GM21526 (cell line): Measurements from ENCODE around the gene BRMS1L.
"Not testable (repeated sequence)": the region's sequence is repeated elsewhere in the genome, so short reads cannot be mapped to it uniquely, and the experiment has no call there.

Source experiments
- ATAC-seq: cut with Tn5 transposase; IDR thresholded peaks from one replicate; pipeline ENCODE4 v1.9.1; 2021; ENCODE audit warnings: moderate library complexity; ENCODE audit not compliant: unreplicated experiment, low FRiP score

BRMS1L gene

GRCh38 chr14:35819591-35820540 is 6.3 kb upstream of the BRMS1L start:
- ATAC-seq: no peak

DNA sequence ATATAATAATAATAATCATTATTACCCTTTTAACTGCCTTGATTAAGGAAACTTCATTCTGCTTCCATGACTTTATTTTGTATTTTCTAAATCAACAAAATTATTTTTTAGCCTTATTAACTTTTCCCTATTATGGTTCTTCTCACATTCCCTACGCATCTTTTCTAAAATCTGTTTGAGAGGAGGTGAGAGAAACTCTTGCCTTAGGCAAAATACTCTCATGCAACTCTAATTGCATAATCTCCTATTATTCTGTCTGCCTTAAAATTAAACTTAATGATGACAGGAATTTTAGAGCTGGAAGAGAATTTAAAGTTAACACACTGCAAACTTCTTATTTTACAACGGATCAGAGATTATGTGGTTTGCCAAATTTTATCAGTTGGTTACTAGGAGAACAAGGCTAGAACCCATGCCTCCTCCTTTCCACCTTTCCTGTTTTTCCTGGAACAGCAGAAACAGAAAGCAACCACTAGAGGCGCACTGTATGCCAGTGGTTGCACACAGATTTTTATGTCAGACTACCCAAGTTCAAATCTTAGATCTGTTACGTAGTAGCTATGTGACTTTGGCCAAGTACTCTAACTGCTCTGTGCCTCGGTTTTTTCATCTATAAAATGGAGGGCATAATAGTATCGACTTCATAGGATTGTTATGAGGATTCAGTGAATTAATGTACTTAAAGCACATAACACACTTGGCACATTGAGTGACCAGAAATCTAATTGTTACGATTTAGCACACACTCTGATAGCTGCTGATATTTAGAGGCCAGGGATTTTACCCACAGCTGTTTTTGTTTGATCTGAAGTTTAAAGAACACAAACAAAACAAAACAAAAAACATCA is 4.3 kb upstream of the BRMS1L start:
- ATAC-seq: no peak

- ATAC-seq: no peak
These were observed 3.6 kb upstream of the BRMS1L start for GRCh38 chr14:35822501-35822900.

DNA sequence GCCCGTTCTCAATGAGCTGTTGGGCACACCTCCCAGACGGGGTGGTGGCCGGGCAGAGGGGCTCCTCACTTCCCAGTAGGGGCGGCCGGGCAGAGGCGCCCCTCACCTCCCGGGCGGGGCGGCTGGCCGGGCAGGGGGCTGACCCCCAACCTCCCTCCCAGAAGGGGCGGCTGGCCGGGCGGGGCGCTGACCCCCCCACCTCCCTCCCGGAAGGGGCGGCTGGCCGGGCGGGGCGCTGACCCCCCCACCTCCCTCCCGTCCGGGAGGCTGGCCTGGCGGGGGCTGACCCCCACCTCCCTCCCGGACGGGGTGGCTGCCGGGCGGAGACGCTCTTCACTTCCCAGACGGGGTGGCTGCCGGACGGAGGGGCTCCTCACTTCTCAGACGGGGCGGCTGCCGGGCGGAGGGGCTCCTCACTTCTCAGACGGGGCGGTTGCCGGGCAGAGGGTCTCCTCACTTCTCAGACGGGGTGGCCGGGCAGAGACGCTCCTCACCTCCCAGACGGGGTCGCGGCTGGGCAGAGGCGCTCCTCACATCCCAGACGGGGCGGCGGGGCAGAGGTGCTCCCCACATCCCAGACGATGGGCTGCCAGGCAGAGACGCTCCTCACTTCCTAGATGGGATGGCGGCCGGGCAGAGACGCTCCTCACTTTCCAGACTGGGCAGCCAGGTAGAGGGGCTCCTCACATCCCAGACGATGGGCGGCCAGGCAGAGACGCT is 1.5 kb upstream of the BRMS1L start:
- not testable (repeated sequence) for ATAC-seq

DNA sequence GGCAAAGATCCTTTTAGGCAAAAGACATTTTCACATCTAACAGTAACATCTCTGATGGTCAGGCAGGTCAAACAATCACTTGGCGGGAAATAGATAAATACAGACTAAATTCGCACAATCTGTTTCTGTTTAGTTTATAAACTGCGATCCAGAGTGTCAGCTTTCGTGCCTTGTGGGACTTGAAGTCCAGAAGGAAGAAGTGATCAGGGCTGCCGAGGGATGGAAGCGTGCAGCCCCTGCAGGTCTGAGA is 245 bp upstream of the BRMS1L start:
- ATAC-seq: no peak

DNA sequence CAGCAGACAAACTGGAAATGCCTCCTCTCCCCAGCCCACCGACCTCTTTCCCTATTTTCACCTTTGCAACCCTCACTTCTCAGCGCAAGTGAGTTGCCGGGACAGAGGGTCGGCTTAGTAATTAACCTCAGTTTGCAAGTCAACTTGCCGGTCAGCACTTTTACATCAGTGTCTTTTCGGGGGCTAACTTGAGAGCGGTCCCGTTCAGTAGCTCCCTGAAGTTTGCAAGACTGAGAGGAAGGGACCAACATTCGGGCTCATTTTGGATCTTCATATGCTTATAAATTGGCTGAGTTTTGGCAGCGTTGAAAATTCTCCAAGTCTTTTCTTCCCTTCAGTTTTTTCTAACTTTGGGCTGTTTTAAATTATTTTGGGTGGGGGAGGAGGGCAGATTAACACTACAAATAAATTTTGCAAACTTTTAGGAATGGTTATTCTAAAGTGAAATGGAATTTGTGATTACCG is 846 bp downstream of the BRMS1L start:
- ATAC-seq: no peak

DNA sequence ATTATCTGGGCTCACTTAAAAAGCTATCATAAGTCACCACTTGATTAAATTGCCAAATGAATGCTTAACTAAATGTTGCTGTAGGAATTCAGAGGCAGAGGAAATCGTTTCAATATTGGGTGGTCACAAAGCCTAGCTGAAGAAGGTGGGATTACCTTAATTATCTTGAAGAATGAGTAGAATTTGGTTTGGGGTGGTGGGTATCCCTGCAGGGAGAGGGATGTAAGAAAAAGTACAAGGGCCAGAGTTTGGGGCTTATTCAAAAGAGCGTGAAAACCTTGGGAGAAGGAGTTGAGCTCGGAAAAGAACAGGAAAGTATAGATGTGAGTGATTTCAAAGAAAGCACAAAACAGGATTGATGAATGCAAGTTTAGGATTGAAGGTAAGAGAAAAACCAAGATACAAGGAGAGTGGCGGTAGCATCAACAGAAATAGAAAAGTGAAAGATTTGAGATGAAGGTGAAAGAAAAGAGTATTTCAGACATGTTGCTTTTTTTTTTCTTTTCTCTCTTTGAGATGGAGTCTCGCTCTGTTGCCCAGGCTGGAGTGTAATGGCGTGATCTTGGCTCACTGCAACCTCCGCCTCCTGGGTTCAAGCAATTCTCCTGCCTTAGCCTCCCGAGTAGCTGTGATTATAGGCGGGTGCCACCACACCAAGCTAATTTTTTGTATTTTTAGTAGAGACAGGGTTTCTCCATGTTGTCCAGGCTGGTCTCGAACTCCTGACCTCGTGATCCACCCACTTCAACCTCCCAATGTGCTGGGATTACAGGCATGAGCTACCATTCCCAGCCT is 1.7 kb downstream of the BRMS1L start:
- no peak for ATAC-seq

- no peak for ATAC-seq
These were observed 3.3 kb downstream of the BRMS1L start for GRCh38 chr14:35829449-35829848.

DNA sequence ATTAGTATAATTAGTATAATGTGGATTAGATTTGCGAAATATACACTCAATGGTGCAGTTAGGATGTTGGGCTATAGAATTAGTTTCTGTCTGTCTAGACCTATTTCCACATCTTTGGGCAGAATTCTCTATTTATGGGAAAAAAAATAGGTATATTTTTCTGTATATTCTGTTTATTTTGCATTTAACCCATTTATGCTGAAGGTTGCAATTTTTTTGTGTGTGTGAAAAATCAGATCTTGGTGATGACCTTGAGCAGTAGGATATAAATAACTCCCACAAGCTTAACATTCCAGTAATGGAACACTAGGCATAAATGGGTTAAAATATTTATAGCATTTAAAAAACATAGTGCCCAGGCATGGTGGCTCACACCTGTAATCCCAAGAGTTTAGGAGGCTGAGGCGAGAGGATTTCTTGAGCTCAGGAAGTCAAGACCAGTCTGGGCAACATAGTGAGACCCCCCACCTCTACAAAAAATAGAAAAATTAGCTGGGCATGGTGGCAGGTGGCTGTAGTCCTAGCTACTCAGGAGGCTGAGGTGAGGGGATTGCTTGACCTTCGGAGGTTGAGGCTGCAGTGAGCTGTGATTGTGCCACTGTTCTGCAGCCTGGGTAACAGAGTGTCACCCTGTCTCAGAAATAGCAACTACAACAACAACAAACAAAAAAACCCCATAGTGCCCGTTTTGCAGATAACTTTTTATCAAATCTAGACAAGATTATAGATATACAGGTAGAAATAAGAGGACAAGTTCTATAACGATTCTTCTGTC is 9.3 kb downstream of the BRMS1L start:
- no peak for ATAC-seq

GRCh38 chr14:35841704-35842103 is 15.6 kb downstream of the BRMS1L start:
- not testable (repeated sequence) for ATAC-seq

DNA sequence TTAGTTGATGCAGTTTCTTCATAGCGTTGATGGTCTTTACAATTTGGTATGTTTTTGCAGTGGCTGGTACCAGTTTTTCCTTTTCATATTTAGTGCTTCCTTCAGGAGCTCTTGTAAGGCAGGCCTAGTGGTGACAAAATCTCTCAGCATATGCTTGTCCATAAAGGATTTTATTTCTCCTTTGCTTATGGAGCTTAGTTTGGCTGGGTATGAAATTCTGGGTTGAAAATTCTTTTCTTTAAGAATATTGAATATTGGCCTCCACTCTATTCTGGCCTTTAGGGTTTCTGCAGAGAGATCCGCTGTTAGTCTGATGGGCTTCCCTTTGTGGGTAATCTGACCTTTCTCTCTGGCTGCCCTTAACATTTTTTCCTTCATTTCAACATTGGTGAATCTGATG is 16.1 kb downstream of the BRMS1L start:
- ATAC-seq: not testable (repeated sequence)

DNA sequence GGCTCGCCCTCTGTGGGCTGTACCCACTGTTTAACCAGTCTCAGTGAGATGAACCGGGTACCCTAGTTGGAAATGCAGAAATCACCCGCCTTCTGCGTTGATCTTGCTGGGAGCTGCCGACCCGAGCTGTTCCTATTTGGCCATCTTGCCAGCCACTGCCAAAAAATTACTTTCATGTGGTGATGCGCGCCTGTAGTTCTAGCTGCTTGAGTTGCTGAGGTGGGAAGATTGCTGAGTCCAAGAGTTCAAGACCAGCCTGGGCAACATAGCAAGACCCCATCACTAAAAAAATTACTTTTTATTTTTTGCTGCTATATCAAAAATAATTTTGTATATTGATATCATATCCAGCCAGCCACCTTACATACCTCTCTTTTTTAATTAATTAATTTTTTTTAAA is 18.4 kb downstream of the BRMS1L start:
- no peak for ATAC-seq

GRCh38 chr14:35847636-35848035 is 21.5 kb downstream of the BRMS1L start:
- no peak for ATAC-seq

DNA sequence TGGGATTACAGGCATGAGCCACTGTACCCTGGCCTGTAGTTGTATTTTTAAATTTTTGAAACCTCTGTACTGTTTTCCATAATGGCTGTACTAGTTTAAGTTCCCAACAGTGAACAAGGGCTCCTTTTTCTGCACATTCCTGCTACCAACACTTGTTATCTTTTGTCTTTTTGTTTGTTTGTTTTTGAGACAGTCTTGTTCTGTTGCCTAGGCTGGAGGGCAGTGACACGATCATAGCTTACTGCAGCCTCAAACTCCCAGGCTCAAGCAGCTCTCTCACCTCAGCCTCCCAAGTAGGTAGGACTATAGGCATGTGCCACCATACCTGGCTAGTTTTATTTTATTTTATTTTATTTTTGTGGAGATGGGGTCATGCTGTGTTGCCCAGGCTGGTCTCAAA is 23.0 kb downstream of the BRMS1L start:
- no peak for ATAC-seq

GRCh38 chr14:35851823-35852222 is 25.7 kb downstream of the BRMS1L start:
- no peak for ATAC-seq

GRCh38 chr14:35853225-35853624 is 27.1 kb downstream of the BRMS1L start:
- no peak for ATAC-seq

GRCh38 chr14:35854696-35855270 is 28.6 kb downstream of the BRMS1L start:
- ATAC-seq: no peak

DNA sequence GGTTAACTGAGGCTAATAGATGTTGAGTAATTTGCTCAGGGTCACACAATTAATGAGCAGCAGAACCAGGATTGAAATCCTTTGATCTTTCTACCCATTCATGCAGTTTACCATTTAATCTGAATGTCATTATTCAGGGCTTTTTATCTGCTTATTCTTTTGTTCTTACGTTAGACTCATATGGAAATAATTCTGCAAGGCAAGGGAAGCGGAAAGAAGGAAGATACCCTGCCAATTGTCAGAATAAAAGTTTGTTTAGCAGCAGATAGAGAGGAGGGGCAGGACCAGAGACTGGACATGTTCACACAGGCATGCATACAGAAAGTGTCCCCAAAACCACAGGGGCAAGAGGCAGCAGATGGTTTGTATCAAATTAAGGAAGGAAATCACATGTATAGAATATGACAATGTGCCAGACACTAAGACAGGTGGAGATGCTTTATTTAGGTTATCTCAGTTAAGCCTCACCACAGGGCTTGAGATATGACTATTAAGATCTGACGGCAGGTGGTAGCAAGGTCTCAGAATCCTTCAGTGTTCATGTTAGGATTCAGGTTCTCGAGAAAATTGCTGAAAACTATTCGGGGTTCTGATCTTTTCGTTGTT is 29.8 kb downstream of the BRMS1L start:
- ATAC-seq: peak; percentile 97
